Heart right ventricle (tissue), 16 donors: ENCODE measurements around the gene SRGAP1. TPM values are rescaled to one million over a fixed set of nuclear protein-coding genes. Genes with fewer than 3 reads are reported as not detected.
"Not testable (repeated sequence)": the region's sequence is repeated elsewhere in the genome, so short reads cannot be mapped to it uniquely, and the experiment has no call there.

ENCODE experiments used
- ATAC-seq, 8 donors: fragments of 200-7000 bp; cut with Tn5 transposase; one replicate each; pipeline ENCODE4 v1.9.1; 2020; ENCODE audit warnings: mild to moderate bottlenecking in 8 of 8, moderate library complexity in 8 of 8, moderate number of reproducible peaks in 1 of 8
- DNase-seq, 2 donors: peaks; one replicate each; pipeline ENCODE4 v3.0.0-alpha.2; 2020
- H3K27ac ChIP-seq, 10 donors: fragments of 200-600 bp; sonication (generic) in 2 of 10; one replicate each; pipeline versions ENCODE4 v1.5.0 to v1.8.0; 2020 to 2022; ENCODE audit warnings: mild to moderate bottlenecking in 3 of 10
- H3K27me3 ChIP-seq, 7 donors: fragments of 200-600 bp; one replicate each; pipeline ENCODE4 v1.8.0; 2021 to 2022; ENCODE audit warnings: mild to moderate bottlenecking in 2 of 7
- H3K36me3 ChIP-seq, 9 donors: fragments of 200-600 bp; sonication (generic) in 1 of 9; one replicate each; pipeline versions ENCODE4 v1.5.0 to v1.8.0; 2020 to 2022; ENCODE audit warnings: mild to moderate bottlenecking in 2 of 9
- H3K4me1 ChIP-seq, 9 donors: fragments of 200-600 bp; sonication (generic) in 1 of 9; one replicate each; pipeline versions ENCODE4 v1.5.0 to v1.8.0; 2020 to 2022; ENCODE audit warnings: mild to moderate bottlenecking in 4 of 9
- H3K4me3 ChIP-seq, 10 donors: fragments of 200-600 bp; sonication (generic) in 2 of 10; one replicate each; pipeline versions ENCODE4 v1.5.0 to v1.8.0; 2020 to 2022; ENCODE audit warnings: mild to moderate bottlenecking in 7 of 10, moderate library complexity in 2 of 10
- H3K9me3 ChIP-seq, 11 donors: fragments of 200-600 bp in 10 of 11; sonication (generic) in 2 of 11; one replicate each; pipeline versions ENCODE4 v1.5.0 to v1.8.0; 2013 to 2022; ENCODE audit warnings: mild to moderate bottlenecking in 2 of 11, control low read depth in 1 of 11, moderate library complexity in 1 of 11
- WGBS, 2 donors: extraction: QIAGEN DNeasy Blood & Tissue Kit; methylation state at CpG; one replicate each; pipeline ENCODE4 v1.1.7; 2013; ENCODE audit warnings: inconsistent platforms in 1 of 2; 5-methylcytosine and 5-hydroxymethylcytosine counted together
- intact Hi-C, 10 donors: fragments of 100-400 bp; cut with DNase I; formaldehyde crosslinking; loops; one replicate each; pipeline versions ENCODE4 v1.11.1 to v1.14.2; 2022
- polyA plus RNA-seq, 2 donors: library from polyadenylated mRNA; stranded (reverse); fragments of 200-250 nt; gene quantifications; one replicate each; pipeline ENCODE4 v1.2.3, GENCODE V29; 2013
- total RNA-seq, 10 donors: library from RNA; stranded (reverse); fragmentation: NEBNext Ultra II Directional in 3 of 10; extraction: Animal tissue kit (Norgen Biotek cat#: 25700) in 3 of 10; gene quantifications; one replicate each; pipeline versions ENCODE4 v1.2.1 to v1.2.4, GENCODE V29; 2021 to 2023
- TF ChIP-seq, protein P1 (sequence below), 9 donors: fragments of 200-600 bp; sonication (generic) in 2 of 9; IDR thresholded peaks; one replicate each; pipeline versions ENCODE4 v1.5.0 to v1.8.0; 2021 to 2022; ENCODE audit warnings: antibody characterized with exemption in 9 of 9, mild to moderate bottlenecking in 5 of 9, moderate library complexity in 1 of 9
- donor health status: Arrhythmogenic right ventricular cardiomyopathy.
- donor health status: ischemic (EF 13 %, LVEDD 7.1; RV severe dilation, severe dysfunction).
- donor health status: healthy with polysubstance abuse.
- donor health status: DM: no; HTN: yes; CAD: no.
- donor health status: DM: no; HTN: no; CAD: no.
- donor health status: ischemic (EF 25% LVEDD 6.9; RV normal size, moderate dysfunction).
- donor health status: ischemic (EF 25% LVEDD 5.7; RV mildly dilated, moderate dysfunction).
- donor health status: healthy.
- donor health status: DM: yes; HTN: yes; CAD: no.
- donor health status: Ischemic cardiomyopathy.
- donor health status: ischemic (EF 35%, LVEDD 5.7; RV mildly dilated, moderate dysfunction).
- donor health status: nonischemic (EF 11% LVEDD 7.7; RV severe dilation, severe dysfunction).
- donor health status: DM: yes; HTN: yes; CAD: no.
- donor health status: PGD.
- donor health status: ischemic (EF 29% LVEDD 5.4; RV normal size, mild dysfunction).
- donor health status: nonischemic (EF 23%, LVEDD 6.1; RV moderate dilation, normal function).

Gene SRGAP1
- total and polyA plus RNA-seq, 12 donors: 1.3 to 6.4 (median 3.6) TPM

GRCh38 chr12:64124511-64125197, 280.2 kb downstream of the SRGAP1 start:
- no peaks in the 10 kb centered on the region for H3K9me3 ChIP-seq
- peaks cover 0 to 43% (median 13%) of the 10 kb centered on the region in 9 donors for H3K36me3 ChIP-seq
- H3K27me3 ChIP-seq: no peaks in the 10 kb centered on the region
- ATAC-seq (no peak), DNase-seq (no peak)
- no peaks in the 10 kb centered on the region for H3K4me1 ChIP-seq
- no peak overlapping the region for H3K27ac ChIP-seq
- WGBS, 2 donors: 95 to 96% methylated on average over 3 of the region's 3 CpGs
- intact Hi-C loops: no loop called here
- no peak overlapping the region for H3K4me3 ChIP-seq
- TF ChIP-seq, protein P1, sequence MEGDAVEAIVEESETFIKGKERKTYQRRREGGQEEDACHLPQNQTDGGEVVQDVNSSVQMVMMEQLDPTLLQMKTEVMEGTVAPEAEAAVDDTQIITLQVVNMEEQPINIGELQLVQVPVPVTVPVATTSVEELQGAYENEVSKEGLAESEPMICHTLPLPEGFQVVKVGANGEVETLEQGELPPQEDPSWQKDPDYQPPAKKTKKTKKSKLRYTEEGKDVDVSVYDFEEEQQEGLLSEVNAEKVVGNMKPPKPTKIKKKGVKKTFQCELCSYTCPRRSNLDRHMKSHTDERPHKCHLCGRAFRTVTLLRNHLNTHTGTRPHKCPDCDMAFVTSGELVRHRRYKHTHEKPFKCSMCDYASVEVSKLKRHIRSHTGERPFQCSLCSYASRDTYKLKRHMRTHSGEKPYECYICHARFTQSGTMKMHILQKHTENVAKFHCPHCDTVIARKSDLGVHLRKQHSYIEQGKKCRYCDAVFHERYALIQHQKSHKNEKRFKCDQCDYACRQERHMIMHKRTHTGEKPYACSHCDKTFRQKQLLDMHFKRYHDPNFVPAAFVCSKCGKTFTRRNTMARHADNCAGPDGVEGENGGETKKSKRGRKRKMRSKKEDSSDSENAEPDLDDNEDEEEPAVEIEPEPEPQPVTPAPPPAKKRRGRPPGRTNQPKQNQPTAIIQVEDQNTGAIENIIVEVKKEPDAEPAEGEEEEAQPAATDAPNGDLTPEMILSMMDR (IDR thresholded peaks at IDR 0.05): no peak

- ATAC-seq (no peak), DNase-seq (no peak)
- TF ChIP-seq, protein P1 (IDR thresholded peaks at IDR 0.05): no peak
- intact Hi-C loops: no loop called here
- Histone ChIP-seq H3K36me3 (peaks cover 0 to 56% (median 20%) of the 10 kb centered on the region in 9 donors), H3K4me1 (no peaks in the 10 kb centered on the region), H3K27me3 (no peaks in the 10 kb centered on the region), H3K4me3 (no peak overlapping the region), H3K27ac (no peak overlapping the region), H3K9me3 (no peaks in the 10 kb centered on the region)
- 71 to 81% methylated on average over 6 of the region's 6 CpGs for WGBS, 2 donors
Measured at GRCh38 chr12:64125913-64126312, 281.4 kb downstream of the SRGAP1 start.

GRCh38 chr12:64127811-64128210, 283.3 kb downstream of the SRGAP1 start:
- Histone ChIP-seq H3K27me3 (no peaks in the 10 kb centered on the region), H3K9me3 (peaks cover 0 to 4% (median 0%) of the 10 kb centered on the region in 11 donors), H3K36me3 (peaks cover 0 to 67% (median 27%) of the 10 kb centered on the region in 9 donors), H3K27ac (no peak overlapping the region), H3K4me1 (no peaks in the 10 kb centered on the region), H3K4me3 (no peak overlapping the region)
- intact Hi-C loops: no loop called here
- DNase-seq (no peak), ATAC-seq (no peak)
- TF ChIP-seq, protein P1 (IDR thresholded peaks at IDR 0.05): no peak
- 97 to 98% methylated on average over 14 of the region's 14 CpGs for WGBS, 2 donors

DNA sequence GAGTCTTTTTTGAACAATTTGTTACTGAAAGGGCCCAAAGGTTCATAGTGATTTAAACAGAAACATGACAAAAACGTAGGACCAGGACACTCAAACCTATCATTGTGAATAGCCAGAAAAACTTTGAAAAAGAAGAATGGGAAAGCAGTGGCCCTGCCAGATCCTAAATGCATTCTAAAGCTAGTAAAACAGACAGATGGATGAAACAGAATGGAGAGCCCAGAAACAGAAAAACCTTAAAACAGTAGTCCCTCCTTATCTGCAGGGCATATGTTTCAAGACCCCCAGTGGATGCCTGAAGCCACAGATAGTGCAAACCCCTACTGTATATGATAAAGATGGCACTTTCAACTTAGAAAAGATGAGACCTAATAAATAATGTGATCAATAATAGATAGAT, 283.9 kb downstream of the SRGAP1 start:
- TF ChIP-seq, protein P1 (IDR thresholded peaks at IDR 0.05): no peak
- H3K9me3 ChIP-seq: peaks cover 0 to 10% (median 5%) of the 10 kb centered on the region in 11 donors
- H3K4me1 ChIP-seq: no peaks in the 10 kb centered on the region
- H3K27ac ChIP-seq: no peak overlapping the region
- ATAC-seq (no peak), DNase-seq (no peak)
- no peaks in the 10 kb centered on the region for H3K27me3 ChIP-seq
- intact Hi-C loops: no loop called here
- WGBS, 2 donors: 93 to 94% methylated on average over 1 of the region's 1 CpG
- peaks cover 0 to 72% (median 30%) of the 10 kb centered on the region in 9 donors for H3K36me3 ChIP-seq
- H3K4me3 ChIP-seq: no peak overlapping the region

DNA sequence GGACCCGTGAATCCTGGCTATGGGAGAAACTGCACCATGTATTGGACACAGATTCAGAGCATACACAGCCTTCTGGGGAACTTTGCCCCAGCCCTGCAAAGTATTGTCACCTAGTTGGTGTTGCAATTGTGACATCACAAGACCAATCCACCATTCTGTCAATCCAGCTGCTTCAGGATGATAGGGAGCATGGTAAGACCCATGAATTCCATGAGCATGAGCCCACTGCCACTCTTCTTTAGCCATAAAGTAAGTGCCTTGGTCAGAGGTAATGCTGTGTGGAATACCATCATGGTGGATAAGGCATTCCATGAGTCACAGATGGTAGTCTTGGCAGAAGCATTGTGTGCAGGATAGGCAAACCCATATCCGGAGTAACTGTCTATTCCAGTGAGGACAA, 286.0 kb downstream of the SRGAP1 start:
- peaks cover 0 to 26% (median 16%) of the 10 kb centered on the region in 11 donors for H3K9me3 ChIP-seq
- WGBS, 2 donors: 90 to 95% methylated on average over 2 of the region's 2 CpGs
- H3K27me3 ChIP-seq, H3K4me1 ChIP-seq, H3K27ac ChIP-seq, ATAC-seq, intact Hi-C loops, H3K4me3 ChIP-seq, DNase-seq: not testable (repeated sequence)
- peaks cover 0 to 89% (median 31%) of the 10 kb centered on the region in 9 donors for H3K36me3 ChIP-seq

- H3K27ac ChIP-seq, ATAC-seq, DNase-seq, H3K27me3 ChIP-seq, H3K4me3 ChIP-seq, intact Hi-C loops, H3K4me1 ChIP-seq: not testable (repeated sequence)
- Histone ChIP-seq H3K36me3 (peaks cover 0 to 87% (median 31%) of the 10 kb centered on the region in 9 donors), H3K9me3 (peaks cover 0 to 26% (median 16%) of the 10 kb centered on the region in 11 donors)
- 93 to 100% methylated on average over 6 of the region's 6 CpGs for WGBS, 2 donors
Measured at GRCh38 chr12:64131456-64131855, 287.0 kb downstream of the SRGAP1 start.

- Histone ChIP-seq H3K36me3 (peaks cover 0 to 87% (median 28%) of the 10 kb centered on the region in 9 donors), H3K9me3 (peaks cover 0 to 26% (median 16%) of the 10 kb centered on the region in 11 donors)
- intact Hi-C loops, H3K27ac ChIP-seq, H3K4me3 ChIP-seq, H3K27me3 ChIP-seq, H3K4me1 ChIP-seq, DNase-seq, ATAC-seq: not testable (repeated sequence)
- 95 to 98% methylated on average over 2 of the region's 2 CpGs for WGBS, 2 donors
Measured at GRCh38 chr12:64132672-64133071, 288.2 kb downstream of the SRGAP1 start.
